Testis (tissue), 2 donors: ENCODE results near the gene FBXL19.

Experiments
- CTCF ChIP-seq, 3 experiments: fragments of 450-650 bp in 2 of 3; fragments of 200-600 bp in 1 of 3; sonication (generic) in 1 of 3; IDR thresholded peaks; one replicate each; pipeline ENCODE4 v1.5.1; 2016 to 2019; ENCODE audit warnings: antibody characterized with exemption in 3 of 3, mild to moderate bottlenecking in 2 of 3, moderate library complexity in 1 of 3
- POLR2A ChIP-seq: fragments of 450-650 bp; IDR thresholded peaks from one replicate; pipeline ENCODE4 v1.6.1; 2017; ENCODE audit warnings: antibody characterized with exemption, mild to moderate bottlenecking, moderate library complexity

GRCh38 chr16:30924076-30924912, 922 bp downstream of the FBXL19 start:
- no peak for TF ChIP-seq CTCF (IDR thresholded peaks at IDR 0.05)
- TF ChIP-seq POLR2A: no peak
